ENCODE data around the gene RRM1. TPM values are rescaled to one million over a fixed set of nuclear protein-coding genes. Genes with fewer than 3 reads are reported as not detected.

Gene RRM1
- total RNA-seq, 1 experiment from 2014 or later: 138 TPM

- no peaks in the 10 kb centered on the region for H3K27me3 ChIP-seq (ENCODE audit: insufficient read depth, low read length)
- H3K4me2 ChIP-seq (ENCODE audit: insufficient read depth, insufficient read length, low read length): no peak overlapping the region
- no peak overlapping the region for H3K18ac ChIP-seq (ENCODE audit: insufficient read length, low read depth, low read length)
- no peak for DNase-seq
- Mint-ChIP-seq H3K9me3 (peaks cover 13 to 26% of the 10 kb centered on the region in 2 experiments), H3K4me1 (peaks cover 6% of the 10 kb centered on the region in 2 experiments; a peak in 3 of 4 replicates), H3K4me3 (no peak overlapping the region), H3K36me3 (ENCODE audit: insufficient read depth in 1 of 3, low read depth in 3 of 3) (peaks cover 50 to 59% (median 57%) of the 10 kb centered on the region in 3 experiments), H3K27me3 (ENCODE audit: low read depth) (no peaks in the 10 kb centered on the region), H3K27ac (no peak overlapping the region; a peak in 1 of 7 replicates)
- H3K79me2 ChIP-seq (ENCODE audit: insufficient read depth, low read length): no peaks in the 10 kb centered on the region
- no peak overlapping the region for H2AK5ac ChIP-seq (ENCODE audit: insufficient read length, low read length)
- no peak overlapping the region for H3K9ac ChIP-seq (ENCODE audit: extremely low read depth, insufficient read length, low read length)
- H3K14ac ChIP-seq (ENCODE audit: insufficient read depth, low read length): no peak overlapping the region
- H3K4ac ChIP-seq (ENCODE audit: low read depth, low read length): no peak overlapping the region
- H2AFZ ChIP-seq (ENCODE audit: low read length): no peak overlapping the region
- H4K8ac ChIP-seq (replicated peaks; ENCODE audit: insufficient read length, low read depth, low read length): no peak overlapping the region
- WGBS (ENCODE audit: extremely low coverage, insufficient read length, low lambda C conversion rate): no CpG with 5 or more reads among the region's 2 CpGs
- H4K91ac ChIP-seq (ENCODE audit: insufficient read length, low read depth, low read length): no peak overlapping the region
- no peaks in the 10 kb centered on the region for H3K23me2 ChIP-seq (ENCODE audit: insufficient read length, low read depth, low read length, poor library complexity, severe bottlenecking)
- H2BK12ac ChIP-seq (ENCODE audit: insufficient read length, low read depth, low read length): no peak overlapping the region
- H3K4me1 ChIP-seq (ENCODE audit: insufficient read depth, low read length): no peaks in the 10 kb centered on the region
- no peak overlapping the region for H2BK15ac ChIP-seq (ENCODE audit: low read depth, low read length)
- H2BK5ac ChIP-seq (ENCODE audit: insufficient read length, low read length): no peak overlapping the region
- H3K79me1 ChIP-seq (ENCODE audit: insufficient read depth, low read depth, low read length, poor library complexity, severe bottlenecking): no peaks in the 10 kb centered on the region
- no peaks in the 10 kb centered on the region for H3K9me3 ChIP-seq (ENCODE audit: control insufficient read depth, low read depth, low read length)
- H3K27ac ChIP-seq (ENCODE audit: insufficient read length, low read depth, low read length): no peak overlapping the region
- no peak overlapping the region for H2BK20ac ChIP-seq (ENCODE audit: low read depth, low read length, poor library complexity, severe bottlenecking)
- no peaks in the 10 kb centered on the region for H4K20me1 ChIP-seq (ENCODE audit: control insufficient read depth, insufficient read depth, insufficient read length)
- H4K5ac ChIP-seq (ENCODE audit: insufficient read length, low read depth, low read length): no peak overlapping the region
- H3K23ac ChIP-seq (ENCODE audit: insufficient read length, low read depth, low read length): no peak overlapping the region
- H3T11ph ChIP-seq (ENCODE audit: low read length): no peak overlapping the region
- no peak overlapping the region for H3K56ac ChIP-seq (ENCODE audit: insufficient read length, low read depth, low read length)
- H2BK120ac ChIP-seq (ENCODE audit: low read depth, low read length, poor library complexity, severe bottlenecking): no peak overlapping the region
- TF ChIP-seq, protein P1, sequence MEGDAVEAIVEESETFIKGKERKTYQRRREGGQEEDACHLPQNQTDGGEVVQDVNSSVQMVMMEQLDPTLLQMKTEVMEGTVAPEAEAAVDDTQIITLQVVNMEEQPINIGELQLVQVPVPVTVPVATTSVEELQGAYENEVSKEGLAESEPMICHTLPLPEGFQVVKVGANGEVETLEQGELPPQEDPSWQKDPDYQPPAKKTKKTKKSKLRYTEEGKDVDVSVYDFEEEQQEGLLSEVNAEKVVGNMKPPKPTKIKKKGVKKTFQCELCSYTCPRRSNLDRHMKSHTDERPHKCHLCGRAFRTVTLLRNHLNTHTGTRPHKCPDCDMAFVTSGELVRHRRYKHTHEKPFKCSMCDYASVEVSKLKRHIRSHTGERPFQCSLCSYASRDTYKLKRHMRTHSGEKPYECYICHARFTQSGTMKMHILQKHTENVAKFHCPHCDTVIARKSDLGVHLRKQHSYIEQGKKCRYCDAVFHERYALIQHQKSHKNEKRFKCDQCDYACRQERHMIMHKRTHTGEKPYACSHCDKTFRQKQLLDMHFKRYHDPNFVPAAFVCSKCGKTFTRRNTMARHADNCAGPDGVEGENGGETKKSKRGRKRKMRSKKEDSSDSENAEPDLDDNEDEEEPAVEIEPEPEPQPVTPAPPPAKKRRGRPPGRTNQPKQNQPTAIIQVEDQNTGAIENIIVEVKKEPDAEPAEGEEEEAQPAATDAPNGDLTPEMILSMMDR (conservative IDR thresholded peaks at IDR 0.05): no peak
Measured at GRCh38 chr11:4140067-4140636, 45.6 kb downstream of the RRM1 start.
